Measurements from ENCODE around the gene CFAP20.

CFAP20 gene

DNA sequence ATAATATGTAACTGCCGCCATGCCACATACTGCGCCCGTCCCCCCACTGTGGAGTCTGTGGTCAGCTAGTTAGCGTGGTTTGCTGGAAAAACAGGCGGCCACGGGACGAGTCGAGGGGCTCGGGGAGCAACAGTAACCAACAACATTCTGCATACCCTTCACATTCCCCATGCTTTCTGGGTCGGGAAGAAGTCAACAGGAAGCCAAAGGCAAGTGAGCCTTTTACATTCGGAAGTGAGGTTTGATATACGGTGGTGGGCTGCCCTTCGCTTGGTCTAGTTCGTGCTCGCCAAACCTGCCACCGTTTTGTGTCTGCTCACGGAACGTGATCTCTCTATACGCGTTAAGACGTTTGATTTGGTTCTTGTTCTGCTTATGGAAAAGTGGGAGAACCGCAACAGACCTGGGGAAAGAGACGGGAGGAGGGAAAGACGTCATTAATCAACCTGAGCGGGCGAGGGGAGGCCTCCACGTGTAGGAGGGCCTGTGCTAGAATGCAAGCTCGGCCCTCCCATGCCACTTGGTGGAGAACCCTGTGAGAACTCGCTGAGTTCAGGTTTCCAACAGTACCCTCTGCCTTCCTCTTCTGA lies 28.9 kb upstream of the CFAP20 start:
- peaks cover 36% of the 10 kb centered on the region for H3K36me3 ChIP-seq (ENCODE audit: control insufficient read depth, low read length)
- TF ChIP-seq, protein P1, sequence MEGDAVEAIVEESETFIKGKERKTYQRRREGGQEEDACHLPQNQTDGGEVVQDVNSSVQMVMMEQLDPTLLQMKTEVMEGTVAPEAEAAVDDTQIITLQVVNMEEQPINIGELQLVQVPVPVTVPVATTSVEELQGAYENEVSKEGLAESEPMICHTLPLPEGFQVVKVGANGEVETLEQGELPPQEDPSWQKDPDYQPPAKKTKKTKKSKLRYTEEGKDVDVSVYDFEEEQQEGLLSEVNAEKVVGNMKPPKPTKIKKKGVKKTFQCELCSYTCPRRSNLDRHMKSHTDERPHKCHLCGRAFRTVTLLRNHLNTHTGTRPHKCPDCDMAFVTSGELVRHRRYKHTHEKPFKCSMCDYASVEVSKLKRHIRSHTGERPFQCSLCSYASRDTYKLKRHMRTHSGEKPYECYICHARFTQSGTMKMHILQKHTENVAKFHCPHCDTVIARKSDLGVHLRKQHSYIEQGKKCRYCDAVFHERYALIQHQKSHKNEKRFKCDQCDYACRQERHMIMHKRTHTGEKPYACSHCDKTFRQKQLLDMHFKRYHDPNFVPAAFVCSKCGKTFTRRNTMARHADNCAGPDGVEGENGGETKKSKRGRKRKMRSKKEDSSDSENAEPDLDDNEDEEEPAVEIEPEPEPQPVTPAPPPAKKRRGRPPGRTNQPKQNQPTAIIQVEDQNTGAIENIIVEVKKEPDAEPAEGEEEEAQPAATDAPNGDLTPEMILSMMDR (IDR thresholded peaks at IDR 0.05; ENCODE audit: low read depth, low read length, poor library complexity, severe bottlenecking) = no peak
- TF ChIP-seq EZH2phosphoT487 (IDR thresholded peaks at IDR 0.05; ENCODE audit: borderline replicate concordance, low read length) = no peak
- H3K4me1 ChIP-seq (ENCODE audit: control insufficient read depth, low read length) = no peaks in the 10 kb centered on the region
- H3F3A ChIP-seq (ENCODE audit: control insufficient read depth, insufficient read depth) = peaks cover 3% of the 10 kb centered on the region; the same call in 1 of the 2 replicates
- no peaks in the 10 kb centered on the region for H3K9me3 ChIP-seq (ENCODE audit: control insufficient read depth, insufficient read depth, low read length)
- no peak overlapping the region for H3K4me3 ChIP-seq (ENCODE audit: low read length)
- H3K79me2 ChIP-seq (ENCODE audit: control insufficient read depth, low read length) = no peaks in the 10 kb centered on the region
- H3K9me2 ChIP-seq (replicated peaks; ENCODE audit: control insufficient read depth, low read length) = no peaks in the 10 kb centered on the region
- H3K27ac ChIP-seq (ENCODE audit: low read depth, low read length) = no peak overlapping the region
- H4K20me1 ChIP-seq (ENCODE audit: control insufficient read depth, insufficient read depth, low read depth, low read length) = no peaks in the 10 kb centered on the region
- H3K27me3 ChIP-seq (ENCODE audit: control insufficient read depth, low read length) = no peaks in the 10 kb centered on the region
- no peak overlapping the region for H3K4me2 ChIP-seq (ENCODE audit: low read length)

DNA sequence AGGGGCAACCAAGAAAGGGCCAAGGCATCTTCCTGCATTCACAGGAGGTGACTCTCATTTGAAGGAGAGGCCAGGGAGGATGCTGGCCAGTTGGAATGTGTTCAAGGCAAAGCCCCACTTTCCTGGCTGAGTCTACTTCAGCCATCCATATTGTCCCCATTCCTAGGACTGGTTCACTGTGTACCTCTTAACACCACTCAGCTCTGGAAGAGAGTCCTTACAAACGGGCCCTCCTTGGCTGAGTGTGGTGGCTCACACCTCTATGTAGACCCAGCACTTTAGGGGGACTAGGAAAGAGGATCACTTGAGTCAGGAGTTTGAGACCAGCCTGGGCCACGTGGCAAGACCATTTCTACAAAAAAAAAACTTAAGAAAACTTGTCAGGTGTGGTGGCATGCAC lies 28.1 kb upstream of the CFAP20 start:
- Histone ChIP-seq H3K36me3 (ENCODE audit: control insufficient read depth, low read length) (peaks cover 28% of the 10 kb centered on the region), H3K27me3 (ENCODE audit: control insufficient read depth, low read length) (no peaks in the 10 kb centered on the region), H3K79me2 (ENCODE audit: control insufficient read depth, low read length) (no peaks in the 10 kb centered on the region), H3F3A (ENCODE audit: control insufficient read depth, insufficient read depth) (peaks cover 3% of the 10 kb centered on the region; the same call in 1 of the 2 replicates), H4K20me1 (ENCODE audit: control insufficient read depth, insufficient read depth, low read depth, low read length) (no peaks in the 10 kb centered on the region), H3K4me2 (ENCODE audit: low read length) (no peak overlapping the region), H3K9me3 (ENCODE audit: control insufficient read depth, insufficient read depth, low read length) (no peaks in the 10 kb centered on the region), H3K4me3 (ENCODE audit: low read length) (no peak overlapping the region), H3K9me2 (replicated peaks; ENCODE audit: control insufficient read depth, low read length) (no peaks in the 10 kb centered on the region), H3K4me1 (ENCODE audit: control insufficient read depth, low read length) (no peaks in the 10 kb centered on the region), H3K27ac (ENCODE audit: low read depth, low read length) (no peak overlapping the region)
- TF ChIP-seq, protein P1 (IDR thresholded peaks at IDR 0.05; ENCODE audit: low read depth, low read length, poor library complexity, severe bottlenecking) = no peak
- TF ChIP-seq EZH2phosphoT487 (IDR thresholded peaks at IDR 0.05; ENCODE audit: borderline replicate concordance, low read length) = no peak

DNA sequence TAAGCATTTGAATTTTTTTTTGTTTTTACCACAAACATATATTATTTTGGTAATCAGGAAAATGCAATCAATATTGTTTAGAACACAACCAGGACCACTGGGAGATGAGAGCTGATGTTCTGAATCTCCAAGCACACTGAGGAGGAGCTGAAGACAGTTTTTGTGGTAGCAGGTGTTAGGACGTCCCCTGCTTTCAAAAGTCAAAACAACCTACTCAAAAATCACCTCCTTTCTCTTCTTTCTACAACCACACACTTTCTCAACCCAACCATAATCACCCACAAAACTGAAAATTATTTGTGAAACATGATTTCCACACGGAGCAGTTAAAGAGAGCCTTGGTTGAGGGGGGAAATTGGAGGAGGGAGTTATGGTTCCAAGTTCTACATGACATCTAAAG lies 26.7 kb upstream of the CFAP20 start:
- Histone ChIP-seq H3K4me3 (ENCODE audit: low read length) (no peak overlapping the region), H3K4me2 (ENCODE audit: low read length) (no peak overlapping the region), H3K27ac (ENCODE audit: low read depth, low read length) (no peak overlapping the region), H3K36me3 (ENCODE audit: control insufficient read depth, low read length) (peaks cover 14% of the 10 kb centered on the region), H3K27me3 (ENCODE audit: control insufficient read depth, low read length) (no peaks in the 10 kb centered on the region), H3K9me2 (replicated peaks; ENCODE audit: control insufficient read depth, low read length) (no peaks in the 10 kb centered on the region), H3K9me3 (ENCODE audit: control insufficient read depth, insufficient read depth, low read length) (no peaks in the 10 kb centered on the region), H3F3A (ENCODE audit: control insufficient read depth, insufficient read depth) (peaks cover 3% of the 10 kb centered on the region; the same call in 1 of the 2 replicates), H3K79me2 (ENCODE audit: control insufficient read depth, low read length) (no peaks in the 10 kb centered on the region), H3K4me1 (ENCODE audit: control insufficient read depth, low read length) (no peaks in the 10 kb centered on the region), H4K20me1 (ENCODE audit: control insufficient read depth, insufficient read depth, low read depth, low read length) (no peaks in the 10 kb centered on the region)
- TF ChIP-seq, protein P1 (IDR thresholded peaks at IDR 0.05; ENCODE audit: low read depth, low read length, poor library complexity, severe bottlenecking) = no peak
- TF ChIP-seq EZH2phosphoT487 (IDR thresholded peaks at IDR 0.05; ENCODE audit: borderline replicate concordance, low read length) = no peak
